Measurements from ENCODE around the gene MEAF6.

Gene MEAF6

GRCh38 chr1:37464443-37464842 lies 50.1 kb downstream of the MEAF6 start:
- Histone ChIP-seq H3K18ac (ENCODE audit: low read length) (no peak overlapping the region), H3K9ac (ENCODE audit: low read length) (no peak overlapping the region), H3K4me1 (ENCODE audit: control insufficient read depth, low read depth, low read length) (no peaks in the 10 kb centered on the region), H3K79me2 (ENCODE audit: control insufficient read depth, insufficient read depth, low read length) (no peaks in the 10 kb centered on the region), H2BK15ac (replicated peaks; ENCODE audit: low read depth) (no peak overlapping the region), H3K56ac (ENCODE audit: low read length) (no peak overlapping the region), H3K23ac (ENCODE audit: low read length) (no peak overlapping the region), H2AK5ac (ENCODE audit: low read length) (no peak overlapping the region), H2BK120ac (ENCODE audit: low read depth, low read length) (no peak overlapping the region), H2BK5ac (ENCODE audit: low read length) (no peak overlapping the region), H3K4me3 (ENCODE audit: low read length) (no peak overlapping the region), H4K5ac (ENCODE audit: low read length) (no peak overlapping the region), H3K4me2 (ENCODE audit: low read length) (no peak overlapping the region), H4K8ac (ENCODE audit: low read depth, low read length) (no peak overlapping the region), H3K79me1 (ENCODE audit: low read length) (no peaks in the 10 kb centered on the region), H3K4ac (ENCODE audit: low read depth, low read length) (no peak overlapping the region), H3K36me3 (ENCODE audit: control insufficient read depth, insufficient read depth, low read length) (no peaks in the 10 kb centered on the region), H3K27ac (ENCODE audit: low read depth, low read length) (no peak overlapping the region), H3K27me3 (ENCODE audit: insufficient read depth, low read length, poor library complexity) (no peaks in the 10 kb centered on the region)
- no peak for DNase-seq
- WGBS (ENCODE audit: extremely low coverage, insufficient coverage, low lambda C conversion rate): no CpG with 5 or more reads among the region's 2 CpGs

DNA sequence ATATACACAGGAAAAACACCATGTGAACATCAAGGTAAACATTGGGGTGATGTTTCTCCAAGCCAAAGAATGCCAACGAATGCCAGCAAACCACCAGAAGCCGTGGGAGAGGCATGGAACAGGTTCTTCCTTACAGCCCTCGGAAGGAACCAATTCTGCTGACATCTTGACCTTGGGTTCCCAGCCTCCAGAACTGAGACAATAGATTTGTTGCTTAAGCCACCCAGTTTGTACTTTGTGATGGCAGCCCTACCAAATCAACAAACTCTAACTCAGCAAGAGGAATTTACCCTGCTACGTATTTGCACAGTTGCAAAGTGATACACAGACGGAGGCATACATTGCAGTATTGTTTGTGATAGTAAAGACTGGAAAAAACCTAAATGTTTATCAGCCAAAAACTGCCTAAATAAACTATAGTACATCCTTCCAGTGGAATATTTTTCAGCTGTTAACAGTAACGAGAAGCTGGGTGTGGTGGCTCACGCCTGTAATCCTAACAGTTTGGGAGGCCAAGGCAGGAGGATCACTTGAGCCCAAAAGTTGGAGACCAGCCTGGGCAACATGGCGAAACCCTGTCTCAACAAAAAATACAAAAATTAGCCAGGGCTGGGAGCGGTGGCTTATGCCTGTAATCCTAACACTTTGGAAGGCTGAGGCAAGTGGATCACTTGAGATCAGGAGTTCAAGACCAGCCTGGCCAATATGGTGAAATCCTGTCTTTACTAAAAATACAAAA lies 52.7 kb downstream of the MEAF6 start:
- Histone ChIP-seq H3K4me2 (ENCODE audit: low read length) (no peak overlapping the region), H3K56ac (ENCODE audit: low read length) (no peak overlapping the region), H3K79me1 (ENCODE audit: low read length) (no peaks in the 10 kb centered on the region), H2AK5ac (ENCODE audit: low read length) (no peak overlapping the region), H3K27me3 (ENCODE audit: insufficient read depth, low read length, poor library complexity) (no peaks in the 10 kb centered on the region), H2BK5ac (ENCODE audit: low read length) (no peak overlapping the region), H4K8ac (ENCODE audit: low read depth, low read length) (no peak overlapping the region), H3K23ac (ENCODE audit: low read length) (no peak overlapping the region), H3K27ac (ENCODE audit: low read depth, low read length) (no peak overlapping the region), H4K5ac (ENCODE audit: low read length) (no peak overlapping the region), H3K4me3 (ENCODE audit: low read length) (no peak overlapping the region), H3K79me2 (ENCODE audit: control insufficient read depth, insufficient read depth, low read length) (no peaks in the 10 kb centered on the region), H3K36me3 (ENCODE audit: control insufficient read depth, insufficient read depth, low read length) (no peaks in the 10 kb centered on the region), H3K4me1 (ENCODE audit: control insufficient read depth, low read depth, low read length) (no peaks in the 10 kb centered on the region), H2BK120ac (ENCODE audit: low read depth, low read length) (no peak overlapping the region), H3K18ac (ENCODE audit: low read length) (no peak overlapping the region), H2BK15ac (replicated peaks; ENCODE audit: low read depth) (no peak overlapping the region), H3K4ac (ENCODE audit: low read depth, low read length) (no peak overlapping the region), H3K9ac (ENCODE audit: low read length) (no peak overlapping the region)
- no peak for DNase-seq
- WGBS (ENCODE audit: extremely low coverage, insufficient coverage, low lambda C conversion rate): no CpG with 5 or more reads among the region's 9 CpGs

DNA sequence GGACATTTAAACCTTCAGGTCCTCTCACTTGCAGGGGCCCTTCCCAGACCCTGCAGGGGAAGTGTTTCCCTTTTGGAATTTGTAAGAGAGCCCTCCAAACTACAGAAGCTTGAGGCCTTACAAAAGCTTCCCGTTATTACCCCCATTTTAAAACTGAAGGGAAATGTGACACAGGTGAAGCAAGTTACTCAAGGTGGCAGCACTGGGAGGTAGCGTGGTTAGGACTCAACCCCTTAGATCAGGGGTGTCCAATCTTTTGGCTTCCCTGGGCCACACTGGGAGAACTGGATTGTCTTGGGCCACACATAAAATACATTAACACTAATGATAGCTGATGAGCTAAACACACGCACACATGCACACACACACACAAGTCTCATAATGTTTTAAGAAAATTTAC lies 56.0 kb downstream of the MEAF6 start:
- Histone ChIP-seq H3K23ac (ENCODE audit: low read length) (no peak overlapping the region), H2BK15ac (replicated peaks; ENCODE audit: low read depth) (no peak overlapping the region), H3K56ac (ENCODE audit: low read length) (no peak overlapping the region), H3K4ac (ENCODE audit: low read depth, low read length) (no peak overlapping the region), H3K27me3 (ENCODE audit: insufficient read depth, low read length, poor library complexity) (no peaks in the 10 kb centered on the region), H3K36me3 (ENCODE audit: control insufficient read depth, insufficient read depth, low read length) (no peaks in the 10 kb centered on the region), H3K79me2 (ENCODE audit: control insufficient read depth, insufficient read depth, low read length) (no peaks in the 10 kb centered on the region), H3K18ac (ENCODE audit: low read length) (no peak overlapping the region), H3K4me1 (ENCODE audit: control insufficient read depth, low read depth, low read length) (no peaks in the 10 kb centered on the region), H3K9ac (ENCODE audit: low read length) (no peak overlapping the region), H2BK5ac (ENCODE audit: low read length) (no peak overlapping the region), H2AK5ac (ENCODE audit: low read length) (no peak overlapping the region), H3K27ac (ENCODE audit: low read depth, low read length) (no peak overlapping the region), H2BK120ac (ENCODE audit: low read depth, low read length) (no peak overlapping the region), H3K4me2 (ENCODE audit: low read length) (no peak overlapping the region), H3K79me1 (ENCODE audit: low read length) (no peaks in the 10 kb centered on the region), H4K5ac (ENCODE audit: low read length) (no peak overlapping the region), H3K4me3 (ENCODE audit: low read length) (no peak overlapping the region), H4K8ac (ENCODE audit: low read depth, low read length) (no peak overlapping the region)
- WGBS (ENCODE audit: extremely low coverage, insufficient coverage, low lambda C conversion rate): no CpG with 5 or more reads among the region's 3 CpGs
- DNase-seq: no peak

DNA sequence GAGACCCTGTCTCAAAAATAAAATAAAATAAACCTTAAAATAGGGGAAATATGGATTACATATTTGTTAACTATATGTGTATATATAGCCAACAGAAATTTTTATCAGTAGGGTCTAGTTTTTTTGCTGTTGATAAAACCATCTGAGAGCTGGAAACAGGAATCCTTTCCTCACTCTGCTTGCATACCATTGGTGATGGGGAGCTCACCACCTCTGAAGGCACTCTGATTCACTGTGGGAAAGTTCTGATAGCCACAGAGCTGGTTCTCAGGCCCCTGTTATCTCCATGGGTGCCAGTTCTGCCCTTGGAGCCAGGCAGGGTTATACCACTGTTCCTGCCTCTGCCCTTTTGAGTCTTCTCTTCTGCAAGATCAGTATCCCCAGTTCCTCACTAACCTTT lies 58.0 kb downstream of the MEAF6 start:
- no peak overlapping the region for H4K8ac ChIP-seq (ENCODE audit: low read depth, low read length)
- no peak overlapping the region for H3K4me2 ChIP-seq (ENCODE audit: low read length)
- H3K27me3 ChIP-seq (ENCODE audit: insufficient read depth, low read length, poor library complexity): no peaks in the 10 kb centered on the region
- H3K27ac ChIP-seq (ENCODE audit: low read depth, low read length): no peak overlapping the region
- H2BK120ac ChIP-seq (ENCODE audit: low read depth, low read length): no peak overlapping the region
- H3K23ac ChIP-seq (ENCODE audit: low read length): no peak overlapping the region
- H2AK5ac ChIP-seq (ENCODE audit: low read length): no peak overlapping the region
- DNase-seq: no peak
- no peak overlapping the region for H2BK15ac ChIP-seq (replicated peaks; ENCODE audit: low read depth)
- H3K18ac ChIP-seq (ENCODE audit: low read length): no peak overlapping the region
- peaks cover 6% of the 10 kb centered on the region for H3K4me1 ChIP-seq (ENCODE audit: control insufficient read depth, low read depth, low read length)
- no peak overlapping the region for H3K4me3 ChIP-seq (ENCODE audit: low read length)
- H3K4ac ChIP-seq (ENCODE audit: low read depth, low read length): no peak overlapping the region
- H3K79me1 ChIP-seq (ENCODE audit: low read length): no peaks in the 10 kb centered on the region
- no peak overlapping the region for H4K5ac ChIP-seq (ENCODE audit: low read length)
- no peaks in the 10 kb centered on the region for H3K36me3 ChIP-seq (ENCODE audit: control insufficient read depth, insufficient read depth, low read length)
- H3K56ac ChIP-seq (ENCODE audit: low read length): no peak overlapping the region
- no peaks in the 10 kb centered on the region for H3K79me2 ChIP-seq (ENCODE audit: control insufficient read depth, insufficient read depth, low read length)
- no peak overlapping the region for H2BK5ac ChIP-seq (ENCODE audit: low read length)
- no peak overlapping the region for H3K9ac ChIP-seq (ENCODE audit: low read length)

DNA sequence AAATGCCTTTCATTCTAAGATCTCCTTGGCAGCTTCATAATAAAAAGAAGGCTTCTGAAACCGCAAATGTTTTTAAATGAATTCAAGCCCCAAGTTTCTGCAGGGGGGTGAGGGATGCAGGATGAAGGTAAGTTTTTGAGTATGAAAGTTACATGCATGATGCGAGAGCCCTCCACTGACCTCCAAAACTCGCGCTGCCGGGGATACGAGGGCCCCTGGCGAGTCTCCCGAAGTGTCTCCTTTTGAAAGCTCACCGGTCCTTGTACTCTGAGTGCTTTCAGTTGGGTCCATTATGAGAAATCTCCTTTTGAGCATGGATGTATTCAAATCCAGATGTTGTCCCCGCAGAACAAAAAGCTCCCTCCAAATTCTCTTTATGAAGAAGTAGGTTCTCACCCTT lies 59.0 kb downstream of the MEAF6 start:
- no peak overlapping the region for H3K27ac ChIP-seq (ENCODE audit: low read depth, low read length)
- H3K9ac ChIP-seq (ENCODE audit: low read length): no peak overlapping the region
- no peak overlapping the region for H4K8ac ChIP-seq (ENCODE audit: low read depth, low read length)
- no peak overlapping the region for H2BK120ac ChIP-seq (ENCODE audit: low read depth, low read length)
- H3K27me3 ChIP-seq (ENCODE audit: insufficient read depth, low read length, poor library complexity): no peaks in the 10 kb centered on the region
- no peak overlapping the region for H3K18ac ChIP-seq (ENCODE audit: low read length)
- no peak overlapping the region for H3K56ac ChIP-seq (ENCODE audit: low read length)
- no peak overlapping the region for H2BK5ac ChIP-seq (ENCODE audit: low read length)
- no peak overlapping the region for H3K23ac ChIP-seq (ENCODE audit: low read length)
- peaks cover 6% of the 10 kb centered on the region for H3K4me1 ChIP-seq (ENCODE audit: control insufficient read depth, low read depth, low read length)
- no peak overlapping the region for H3K4ac ChIP-seq (ENCODE audit: low read depth, low read length)
- WGBS (ENCODE audit: extremely low coverage, insufficient coverage, low lambda C conversion rate): no CpG with 5 or more reads among the region's 10 CpGs
- DNase-seq: no peak
- no peaks in the 10 kb centered on the region for H3K36me3 ChIP-seq (ENCODE audit: control insufficient read depth, insufficient read depth, low read length)
- H3K79me1 ChIP-seq (ENCODE audit: low read length): no peaks in the 10 kb centered on the region
- no peak overlapping the region for H2BK15ac ChIP-seq (replicated peaks; ENCODE audit: low read depth)
- H3K79me2 ChIP-seq (ENCODE audit: control insufficient read depth, insufficient read depth, low read length): no peaks in the 10 kb centered on the region
- H4K5ac ChIP-seq (ENCODE audit: low read length): no peak overlapping the region
- H2AK5ac ChIP-seq (ENCODE audit: low read length): no peak overlapping the region
- H3K4me2 ChIP-seq (ENCODE audit: low read length): no peak overlapping the region
- no peak overlapping the region for H3K4me3 ChIP-seq (ENCODE audit: low read length)

- Histone ChIP-seq H2BK15ac (replicated peaks; ENCODE audit: low read depth) (no peak overlapping the region), H3K79me1 (ENCODE audit: low read length) (no peaks in the 10 kb centered on the region), H3K23ac (ENCODE audit: low read length) (no peak overlapping the region), H2BK5ac (ENCODE audit: low read length) (no peak overlapping the region), H4K5ac (ENCODE audit: low read length) (no peak overlapping the region), H2AK5ac (ENCODE audit: low read length) (peak overlapping the region; percentile 45), H3K4me3 (ENCODE audit: low read length) (no peak overlapping the region), H3K9ac (ENCODE audit: low read length) (no peak overlapping the region), H4K8ac (ENCODE audit: low read depth, low read length) (no peak overlapping the region), H3K27me3 (ENCODE audit: insufficient read depth, low read length, poor library complexity) (no peaks in the 10 kb centered on the region), H3K27ac (ENCODE audit: low read depth, low read length) (no peak overlapping the region), H3K4ac (ENCODE audit: low read depth, low read length) (no peak overlapping the region), H2BK120ac (ENCODE audit: low read depth, low read length) (no peak overlapping the region), H3K18ac (ENCODE audit: low read length) (no peak overlapping the region), H3K4me2 (ENCODE audit: low read length) (no peak overlapping the region), H3K36me3 (ENCODE audit: control insufficient read depth, insufficient read depth, low read length) (no peaks in the 10 kb centered on the region), H3K79me2 (ENCODE audit: control insufficient read depth, insufficient read depth, low read length) (no peaks in the 10 kb centered on the region), H3K56ac (ENCODE audit: low read length) (no peak overlapping the region), H3K4me1 (ENCODE audit: control insufficient read depth, low read depth, low read length) (peaks cover 9% of the 10 kb centered on the region)
- no CpG with 5 or more reads among the region's 7 CpGs for WGBS (ENCODE audit: extremely low coverage, insufficient coverage, low lambda C conversion rate)
- no peak for DNase-seq
Measured at GRCh38 chr1:37453647-37454046, 60.9 kb downstream of the MEAF6 start.

Measured in mesendoderm (in vitro differentiated cells).